Measurements from ENCODE around the gene ZNF320. TPM values are rescaled to one million over a fixed set of nuclear protein-coding genes. Genes with fewer than 3 reads are reported as not detected.
"Not testable (repeated sequence)": the region's sequence is repeated elsewhere in the genome, so short reads cannot be mapped to it uniquely, and the experiment has no call there.

The ZNF320 gene
- total RNA-seq, 4 donors from 2014 or later = 3.6 to 67.6 (median 15.2) TPM

DNA sequence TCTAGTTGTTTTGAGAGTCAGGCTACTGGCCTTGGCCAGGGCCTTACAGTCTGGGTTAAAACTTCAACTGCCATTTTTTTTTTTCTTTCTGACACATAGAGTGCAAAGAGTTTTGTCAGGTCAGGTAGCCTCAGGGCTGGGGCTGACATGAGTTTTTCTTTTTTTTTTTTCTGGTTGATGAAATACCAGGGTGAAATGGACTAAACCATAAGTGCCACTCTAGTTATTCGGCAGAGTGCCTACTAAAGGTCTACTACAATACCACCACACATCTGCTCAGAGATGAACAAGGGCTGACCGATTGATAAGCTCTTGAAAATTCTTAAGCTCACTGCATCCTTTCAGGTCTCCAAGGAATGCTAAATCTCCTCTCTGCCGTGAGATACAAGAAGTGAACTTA is 4.4 kb upstream of the ZNF320 start:
- DNase-seq = no peak
- Histone ChIP-seq H3K27ac (no peak overlapping the region), H3K36me3 (no peaks in the 10 kb centered on the region), H3K4me1 (no peaks in the 10 kb centered on the region), H3K4me3 (no peak overlapping the region), H3K27me3 (no peaks in the 10 kb centered on the region), H3K9me3 (no peaks in the 10 kb centered on the region)
- intact Hi-C loops (cut with DNase I; ENCODE audit: low total_unique reads) = no loop called here
- no peak for TF ChIP-seq POLR2A (IDR thresholded peaks at IDR 0.05)
- TF ChIP-seq, protein P1, sequence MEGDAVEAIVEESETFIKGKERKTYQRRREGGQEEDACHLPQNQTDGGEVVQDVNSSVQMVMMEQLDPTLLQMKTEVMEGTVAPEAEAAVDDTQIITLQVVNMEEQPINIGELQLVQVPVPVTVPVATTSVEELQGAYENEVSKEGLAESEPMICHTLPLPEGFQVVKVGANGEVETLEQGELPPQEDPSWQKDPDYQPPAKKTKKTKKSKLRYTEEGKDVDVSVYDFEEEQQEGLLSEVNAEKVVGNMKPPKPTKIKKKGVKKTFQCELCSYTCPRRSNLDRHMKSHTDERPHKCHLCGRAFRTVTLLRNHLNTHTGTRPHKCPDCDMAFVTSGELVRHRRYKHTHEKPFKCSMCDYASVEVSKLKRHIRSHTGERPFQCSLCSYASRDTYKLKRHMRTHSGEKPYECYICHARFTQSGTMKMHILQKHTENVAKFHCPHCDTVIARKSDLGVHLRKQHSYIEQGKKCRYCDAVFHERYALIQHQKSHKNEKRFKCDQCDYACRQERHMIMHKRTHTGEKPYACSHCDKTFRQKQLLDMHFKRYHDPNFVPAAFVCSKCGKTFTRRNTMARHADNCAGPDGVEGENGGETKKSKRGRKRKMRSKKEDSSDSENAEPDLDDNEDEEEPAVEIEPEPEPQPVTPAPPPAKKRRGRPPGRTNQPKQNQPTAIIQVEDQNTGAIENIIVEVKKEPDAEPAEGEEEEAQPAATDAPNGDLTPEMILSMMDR (IDR thresholded peaks at IDR 0.05) = no peak

DNA sequence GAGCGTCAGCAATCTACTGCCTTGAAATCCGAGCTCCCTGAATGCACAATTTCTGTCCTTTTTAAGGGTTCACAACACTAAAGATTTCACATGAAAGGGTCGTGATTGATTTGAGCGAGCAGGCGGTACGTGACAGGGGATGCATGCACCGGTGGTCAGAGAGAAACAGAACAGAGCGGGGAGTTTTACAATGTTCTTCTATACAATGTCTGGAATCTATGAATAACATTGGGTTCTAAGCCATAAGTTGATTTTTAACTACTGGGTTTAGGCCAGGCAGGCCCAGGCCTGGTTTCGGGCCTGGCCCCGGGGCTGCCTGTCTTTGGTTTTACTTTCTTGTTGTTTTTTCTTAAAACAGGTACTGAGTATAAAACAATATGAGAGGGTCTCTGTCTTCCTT is 1.2 kb upstream of the ZNF320 start:
- H3K4me1 ChIP-seq; H3K4me3 ChIP-seq; intact Hi-C loops (cut with DNase I; ENCODE audit: low total_unique reads); H3K27me3 ChIP-seq; DNase-seq; H3K9me3 ChIP-seq; H3K36me3 ChIP-seq: not testable (repeated sequence)
- H3K27ac ChIP-seq = peak overlapping the region; percentile 83 to 87

DNA sequence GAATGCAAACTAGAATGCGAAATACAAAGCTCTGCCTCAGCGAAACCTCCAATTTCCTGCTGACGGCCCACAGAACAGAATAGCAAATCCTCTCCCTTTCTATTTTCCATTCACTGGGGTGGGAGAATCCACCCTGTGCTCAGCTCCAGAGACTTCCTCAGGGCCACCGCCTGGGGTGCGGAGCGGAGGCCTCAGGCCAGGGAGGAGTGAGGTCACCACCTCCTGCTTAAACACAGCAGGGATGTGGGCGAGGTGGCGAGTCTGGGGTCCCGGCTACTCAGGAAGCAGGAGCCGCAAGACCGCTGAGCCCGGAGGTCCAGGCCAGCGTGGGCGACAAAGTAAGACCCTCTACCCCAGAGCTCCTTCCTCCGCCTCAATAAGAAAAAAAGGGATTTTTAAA is 666 bp upstream of the ZNF320 start:
- H3K4me3 ChIP-seq = peak overlapping the region; percentile 51 to 59
- intact Hi-C loops (cut with DNase I; ENCODE audit: low total_unique reads) = no loop called here
- H3K4me1 ChIP-seq = no peaks in the 10 kb centered on the region

DNA sequence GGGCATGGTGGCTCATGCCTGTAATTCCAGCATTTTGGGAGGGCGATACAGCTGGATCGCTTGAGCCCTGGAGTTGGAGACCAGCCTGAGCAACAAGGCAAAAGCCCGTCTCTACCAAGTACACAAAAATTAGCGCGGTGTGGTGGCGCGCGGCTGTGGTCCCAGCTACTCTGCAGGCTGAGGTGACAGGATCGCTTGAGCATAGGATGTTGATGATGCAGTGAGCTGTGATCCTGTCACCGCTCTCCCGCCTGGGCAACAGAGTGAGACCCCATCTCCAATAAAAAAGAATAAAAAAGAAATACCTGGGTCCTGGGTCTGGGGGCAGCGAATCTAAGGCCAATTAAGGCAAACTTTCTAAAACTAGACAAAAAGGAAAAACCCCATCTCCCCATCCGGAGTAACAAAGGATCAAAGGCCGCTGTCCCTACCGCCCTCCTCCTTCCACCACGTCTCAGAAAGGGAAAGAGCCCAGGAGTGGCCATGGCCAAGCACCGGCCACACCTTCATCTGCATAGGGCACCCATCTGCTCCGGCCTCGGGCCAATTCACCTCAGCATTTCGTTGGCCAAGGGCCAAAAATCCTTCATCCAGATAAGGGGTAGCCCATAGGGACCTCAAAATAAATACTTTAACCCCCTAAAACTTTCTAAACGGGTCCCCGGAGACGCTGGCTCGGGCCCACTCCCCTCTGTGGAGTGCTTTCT is 851 bp downstream of the ZNF320 start:
- Histone ChIP-seq H3K27me3 (no peaks in the 10 kb centered on the region), H3K27ac (peak overlapping the region; percentile 83 to 87), H3K4me3 (peak overlapping the region; percentile 51 to 59), H3K9me3 (no peaks in the 10 kb centered on the region), H3K4me1 (no peaks in the 10 kb centered on the region), H3K36me3 (no peaks in the 10 kb centered on the region)
- peak; percentile 30 to 34 for DNase-seq
- intact Hi-C loops (cut with DNase I; ENCODE audit: low total_unique reads) = no loop called here
- no peak for TF ChIP-seq POLR2A (IDR thresholded peaks at IDR 0.05)
- TF ChIP-seq, protein P1 (IDR thresholded peaks at IDR 0.05) = no peak

More for the DNA sequence above, 666 bp upstream of the ZNF320 start:
- no peaks in the 10 kb centered on the region for H3K27me3 ChIP-seq
- DNase-seq = peak in 1 of 2 donors; percentile 19
- TF ChIP-seq, protein P1 (IDR thresholded peaks at IDR 0.05) = no peak
- TF ChIP-seq POLR2A (IDR thresholded peaks at IDR 0.05) = no peak
- no peaks in the 10 kb centered on the region for H3K36me3 ChIP-seq
- H3K9me3 ChIP-seq = no peaks in the 10 kb centered on the region
- H3K27ac ChIP-seq = peak overlapping the region; percentile 83 to 87

DNA sequence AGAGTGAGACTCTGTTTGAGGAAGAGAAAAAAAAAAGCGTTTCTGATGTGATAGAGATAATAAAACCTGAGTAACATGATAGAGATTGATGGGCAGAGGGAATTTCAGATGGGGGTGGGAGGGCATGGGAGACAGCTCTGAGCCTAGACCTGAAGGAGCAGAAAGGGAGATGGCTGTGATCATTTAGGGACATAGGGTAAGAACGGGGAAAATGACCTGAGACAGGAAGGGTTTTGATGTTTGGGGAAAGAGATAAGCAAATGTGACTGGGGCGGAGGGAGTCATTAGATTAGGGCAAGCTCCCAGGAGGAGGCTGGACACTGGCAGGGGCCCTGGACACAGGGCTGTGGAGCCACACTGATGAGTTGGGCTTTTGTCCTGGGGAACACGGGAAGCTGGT is 6.1 kb downstream of the ZNF320 start:
- Histone ChIP-seq H3K9me3 (no peaks in the 10 kb centered on the region), H3K27ac (no peak overlapping the region), H3K36me3 (no peaks in the 10 kb centered on the region), H3K4me3 (no peak overlapping the region), H3K4me1 (no peaks in the 10 kb centered on the region), H3K27me3 (no peaks in the 10 kb centered on the region)
- DNase-seq = no peak
- intact Hi-C loops (cut with DNase I; ENCODE audit: low total_unique reads) = no loop called here
- TF ChIP-seq, protein P1 (IDR thresholded peaks at IDR 0.05) = no peak
- TF ChIP-seq POLR2A (IDR thresholded peaks at IDR 0.05) = no peak

All from uterus (tissue), 4 donors.